ENCODE results near the gene PDE4A.

Gene PDE4A

DNA sequence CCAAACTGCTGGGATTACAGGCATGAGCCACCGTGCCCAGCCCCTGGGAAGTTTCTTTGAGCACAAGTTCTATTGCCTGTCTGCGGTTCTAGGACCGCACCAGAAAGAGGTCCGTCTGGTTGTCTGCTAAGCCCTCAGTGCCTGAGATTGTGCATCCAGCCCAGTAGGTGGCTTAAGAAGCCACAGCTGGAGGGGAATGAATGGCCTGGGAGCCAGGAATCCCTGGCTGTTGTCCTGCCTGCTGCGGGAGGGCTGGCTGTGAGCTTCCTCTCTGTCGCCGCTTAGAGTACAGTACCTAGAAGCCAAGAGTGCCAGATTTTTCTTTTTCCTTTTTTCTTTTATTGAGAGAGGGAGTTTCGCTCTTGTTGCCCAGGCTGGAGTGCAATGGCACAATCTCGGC lies 35.8 kb upstream of the PDE4A start:
- TF ChIP-seq, protein P1, sequence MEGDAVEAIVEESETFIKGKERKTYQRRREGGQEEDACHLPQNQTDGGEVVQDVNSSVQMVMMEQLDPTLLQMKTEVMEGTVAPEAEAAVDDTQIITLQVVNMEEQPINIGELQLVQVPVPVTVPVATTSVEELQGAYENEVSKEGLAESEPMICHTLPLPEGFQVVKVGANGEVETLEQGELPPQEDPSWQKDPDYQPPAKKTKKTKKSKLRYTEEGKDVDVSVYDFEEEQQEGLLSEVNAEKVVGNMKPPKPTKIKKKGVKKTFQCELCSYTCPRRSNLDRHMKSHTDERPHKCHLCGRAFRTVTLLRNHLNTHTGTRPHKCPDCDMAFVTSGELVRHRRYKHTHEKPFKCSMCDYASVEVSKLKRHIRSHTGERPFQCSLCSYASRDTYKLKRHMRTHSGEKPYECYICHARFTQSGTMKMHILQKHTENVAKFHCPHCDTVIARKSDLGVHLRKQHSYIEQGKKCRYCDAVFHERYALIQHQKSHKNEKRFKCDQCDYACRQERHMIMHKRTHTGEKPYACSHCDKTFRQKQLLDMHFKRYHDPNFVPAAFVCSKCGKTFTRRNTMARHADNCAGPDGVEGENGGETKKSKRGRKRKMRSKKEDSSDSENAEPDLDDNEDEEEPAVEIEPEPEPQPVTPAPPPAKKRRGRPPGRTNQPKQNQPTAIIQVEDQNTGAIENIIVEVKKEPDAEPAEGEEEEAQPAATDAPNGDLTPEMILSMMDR (IDR thresholded peaks at IDR 0.05), result no peak
- TF ChIP-seq ZFX (IDR thresholded peaks at IDR 0.05; ENCODE audit: borderline replicate concordance), result no peak
- no peak overlapping the region for H3K27ac ChIP-seq

GRCh38 chr19:10388957-10389356 lies 31.4 kb upstream of the PDE4A start:
- H3K27ac ChIP-seq, result no peak overlapping the region
- TF ChIP-seq, protein P1 (IDR thresholded peaks at IDR 0.05), result peak; percentile 89
- TF ChIP-seq ZFX (IDR thresholded peaks at IDR 0.05; ENCODE audit: borderline replicate concordance), result no peak

- no peak for TF ChIP-seq ZFX (IDR thresholded peaks at IDR 0.05; ENCODE audit: borderline replicate concordance)
- TF ChIP-seq, protein P1 (IDR thresholded peaks at IDR 0.05), result no peak
- no peak overlapping the region for H3K27ac ChIP-seq
Observed at GRCh38 chr19:10389863-10390262, 30.5 kb upstream of the PDE4A start.

GRCh38 chr19:10390652-10391286 lies 29.6 kb upstream of the PDE4A start:
- H3K27ac ChIP-seq, result no peak overlapping the region
- TF ChIP-seq ZFX (IDR thresholded peaks at IDR 0.05; ENCODE audit: borderline replicate concordance), result no peak
- TF ChIP-seq, protein P1 (IDR thresholded peaks at IDR 0.05), result peak; percentile 89

DNA sequence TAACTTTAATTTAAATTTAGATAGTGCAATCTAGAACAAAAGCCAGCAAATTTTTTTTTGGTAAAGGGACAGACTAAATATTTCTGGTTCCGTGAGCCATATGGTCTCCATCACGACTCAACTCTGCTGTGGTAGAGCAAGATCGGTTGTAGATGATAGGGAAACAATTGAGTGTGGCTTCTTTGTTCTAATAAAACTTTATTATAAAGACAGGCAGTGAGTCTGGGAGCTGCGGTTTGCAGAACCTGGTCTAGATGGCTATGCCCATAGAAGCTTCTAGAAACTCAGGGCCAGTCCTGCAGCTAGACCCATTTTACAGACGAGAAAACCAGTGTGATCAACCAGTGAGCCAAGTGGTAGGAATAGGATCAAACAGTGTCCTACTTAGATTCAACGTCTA lies 28.2 kb upstream of the PDE4A start:
- H3K27ac ChIP-seq, result no peak overlapping the region
- TF ChIP-seq ZFX (IDR thresholded peaks at IDR 0.05; ENCODE audit: borderline replicate concordance), result no peak
- TF ChIP-seq, protein P1 (IDR thresholded peaks at IDR 0.05), result no peak

- TF ChIP-seq, protein P1 (IDR thresholded peaks at IDR 0.05), result no peak
- H3K27ac ChIP-seq, result no peak overlapping the region
Observed at GRCh38 chr19:10393137-10393536, 27.2 kb upstream of the PDE4A start.

- H3K27ac ChIP-seq, result no peak overlapping the region
- TF ChIP-seq, protein P1 (IDR thresholded peaks at IDR 0.05), result no peak
- no peak for TF ChIP-seq ZFX (IDR thresholded peaks at IDR 0.05; ENCODE audit: borderline replicate concordance)
Observed at GRCh38 chr19:10395003-10395402, 25.3 kb upstream of the PDE4A start.
